ENCODE measurements around the gene MRPL11. TPM values are rescaled to one million over a fixed set of nuclear protein-coding genes. Genes with fewer than 3 reads are reported as not detected.

Gene MRPL11
- total RNA-seq, 1 donor from 2014 or later, result 53.8 TPM

GRCh38 chr11:66414120-66414934, 24.3 kb downstream of the MRPL11 start:
- intact Hi-C loops (cut with micrococcal nuclease), result no loop called here
- no peak for TF ChIP-seq CTCF (IDR thresholded peaks at IDR 0.05; ENCODE audit: borderline replicate concordance)
- H3K27me3 ChIP-seq (ENCODE audit: low read depth), result peaks cover 75% of the 10 kb centered on the region
- no peak overlapping the region for H3K4me3 ChIP-seq
- no peak overlapping the region for H3K27ac ChIP-seq (replicated peaks)
- no peaks in the 10 kb centered on the region for H3K36me3 ChIP-seq
- no peaks in the 10 kb centered on the region for H3K9me3 ChIP-seq (replicated peaks)
- no peak for DNase-seq
- peaks cover 32% of the 10 kb centered on the region for H3K4me1 ChIP-seq

GRCh38 chr11:66413167-66413566, 25.5 kb downstream of the MRPL11 start:
- peaks cover 72% of the 10 kb centered on the region for H3K27me3 ChIP-seq (ENCODE audit: low read depth)
- no peak for TF ChIP-seq CTCF (IDR thresholded peaks at IDR 0.05; ENCODE audit: borderline replicate concordance)
- H3K4me1 ChIP-seq, result peaks cover 29% of the 10 kb centered on the region
- H3K4me3 ChIP-seq, result no peak overlapping the region
- intact Hi-C loops (cut with micrococcal nuclease), result no loop called here
- H3K36me3 ChIP-seq, result no peaks in the 10 kb centered on the region
- no peak overlapping the region for H3K27ac ChIP-seq (replicated peaks)
- no peak for DNase-seq
- H3K9me3 ChIP-seq (replicated peaks), result no peaks in the 10 kb centered on the region

- Histone ChIP-seq H3K4me1 (peaks cover 21% of the 10 kb centered on the region), H3K27ac (replicated peaks) (no peak overlapping the region), H3K9me3 (replicated peaks) (no peaks in the 10 kb centered on the region), H3K4me3 (no peak overlapping the region), H3K27me3 (ENCODE audit: low read depth) (peaks cover 67% of the 10 kb centered on the region), H3K36me3 (no peaks in the 10 kb centered on the region)
- intact Hi-C loops (cut with micrococcal nuclease), result no loop called here
- DNase-seq, result no peak
- no peak for TF ChIP-seq CTCF (IDR thresholded peaks at IDR 0.05; ENCODE audit: borderline replicate concordance)
Observed at GRCh38 chr11:66412110-66412509, 26.5 kb downstream of the MRPL11 start.

- H3K9me3 ChIP-seq (replicated peaks), result no peaks in the 10 kb centered on the region
- H3K27ac ChIP-seq (replicated peaks), result no peak overlapping the region
- H3K4me3 ChIP-seq, result no peak overlapping the region
- H3K27me3 ChIP-seq (ENCODE audit: low read depth), result peaks cover 69% of the 10 kb centered on the region
- intact Hi-C loops (cut with micrococcal nuclease), result no loop called here
- H3K4me1 ChIP-seq, result peaks cover 15% of the 10 kb centered on the region
- TF ChIP-seq CTCF (IDR thresholded peaks at IDR 0.05; ENCODE audit: borderline replicate concordance), result no peak
- no peak for DNase-seq
- no peaks in the 10 kb centered on the region for H3K36me3 ChIP-seq
Observed at GRCh38 chr11:66411323-66411722, 27.3 kb downstream of the MRPL11 start.

- Histone ChIP-seq H3K9me3 (replicated peaks) (no peaks in the 10 kb centered on the region), H3K27me3 (ENCODE audit: low read depth) (peaks cover 80% of the 10 kb centered on the region), H3K4me1 (peaks cover 10% of the 10 kb centered on the region), H3K4me3 (no peak overlapping the region), H3K36me3 (no peaks in the 10 kb centered on the region), H3K27ac (replicated peaks) (no peak overlapping the region)
- DNase-seq, result no peak
- intact Hi-C loops (cut with micrococcal nuclease), result no loop called here
- no peak for TF ChIP-seq CTCF (IDR thresholded peaks at IDR 0.05; ENCODE audit: borderline replicate concordance)
Observed at GRCh38 chr11:66410191-66410590, 28.5 kb downstream of the MRPL11 start.
